HTERT RPE-1 (cell line): ENCODE data around the gene POU2F1.

Experiments
- in situ Hi-C: fragments of 300-500 bp; cut with MboI; formaldehyde crosslinking; loops from 4 replicates; pipeline ENCODE4 v1.14.3; 2020; ENCODE audit warnings: low sequenced_read_pairs

POU2F1 gene

DNA sequence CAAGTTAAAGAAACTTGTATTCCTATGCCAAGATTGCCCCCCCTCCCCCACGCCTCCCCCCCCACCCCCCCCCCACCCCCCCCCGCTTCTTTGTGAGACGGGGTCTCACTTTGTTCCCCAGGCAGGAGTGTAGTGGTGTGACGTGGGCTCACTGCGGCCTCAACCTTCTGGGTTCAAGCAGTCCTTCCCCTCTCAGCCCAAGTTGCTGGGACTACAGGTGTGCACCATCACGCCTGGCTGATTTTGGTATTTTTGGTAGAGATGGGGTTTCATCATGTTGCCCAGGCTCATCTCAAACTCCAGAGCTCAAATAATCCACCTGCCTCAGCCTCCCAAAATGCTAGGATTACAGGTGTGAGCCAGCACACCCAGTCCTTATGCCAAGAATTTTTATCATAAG is 136.6 kb downstream of the POU2F1 start:
- in situ Hi-C loops, result no loop called here

DNA sequence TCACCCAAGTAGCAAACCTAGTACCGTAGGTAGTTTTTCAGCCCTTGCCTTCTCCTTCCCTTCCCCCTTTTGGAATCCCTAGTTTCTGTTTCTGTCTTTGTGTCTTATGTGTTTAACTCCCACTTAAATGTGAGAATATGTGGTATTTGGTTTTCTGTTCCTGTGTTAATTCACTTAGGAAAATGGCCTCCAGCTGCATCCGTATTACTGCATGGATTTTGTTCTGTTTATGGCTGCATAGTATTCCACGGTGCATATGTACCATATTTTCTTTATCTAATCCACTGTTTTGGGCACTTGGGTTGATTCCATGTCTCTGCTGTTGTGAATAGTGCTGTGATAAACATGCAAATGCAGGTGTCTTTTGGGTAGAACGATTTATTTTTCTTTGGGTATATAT is 138.6 kb downstream of the POU2F1 start:
- in situ Hi-C loops, result no loop called here

DNA sequence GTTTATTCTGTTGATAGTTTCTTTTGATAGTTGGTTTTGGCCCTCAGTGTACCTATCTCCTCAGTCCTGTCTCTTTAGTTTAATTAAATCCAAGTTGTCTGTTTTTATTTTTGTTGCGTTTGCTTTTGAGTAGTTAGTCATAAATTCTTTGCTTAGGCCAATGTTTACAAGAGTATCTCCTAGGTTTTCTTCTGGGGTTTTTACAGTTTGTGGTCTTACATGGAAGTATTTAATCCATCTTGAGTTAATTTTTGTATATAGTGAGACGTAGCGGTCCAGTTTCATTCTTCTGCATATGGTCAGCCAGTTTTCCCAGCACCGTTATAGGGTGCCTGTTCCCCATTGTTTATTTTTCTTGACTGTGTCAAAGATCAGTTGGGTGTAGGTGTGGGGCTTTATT is 139.4 kb downstream of the POU2F1 start:
- in situ Hi-C loops, result no loop called here

DNA sequence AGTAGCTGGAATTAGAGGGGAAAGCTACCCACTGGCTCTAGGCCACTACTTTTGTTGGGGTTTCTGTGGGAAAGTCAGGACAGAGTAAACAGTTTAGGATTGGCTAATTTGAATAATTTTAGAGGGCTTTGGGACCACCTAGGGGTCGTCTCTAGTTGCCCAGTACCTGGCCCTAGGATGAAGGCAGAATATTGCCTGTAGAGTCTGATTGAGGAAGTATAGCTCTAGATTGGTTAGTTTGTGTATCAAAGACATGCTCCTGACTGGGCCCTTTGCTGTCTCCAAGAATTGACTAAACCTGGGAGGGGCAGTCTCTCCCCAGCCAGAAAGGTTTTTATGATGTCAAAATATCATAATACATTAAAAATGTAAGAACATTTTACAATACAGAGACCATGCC is 142.0 kb downstream of the POU2F1 start:
- in situ Hi-C loops, result no loop called here

GRCh38 chr1:167364826-167365225 is 144.1 kb downstream of the POU2F1 start:
- in situ Hi-C loops, result no loop called here

GRCh38 chr1:167365360-167365759 is 144.7 kb downstream of the POU2F1 start:
- in situ Hi-C loops, result no loop called here

GRCh38 chr1:167367705-167368104 is 147.0 kb downstream of the POU2F1 start:
- in situ Hi-C loops, result no loop called here

DNA sequence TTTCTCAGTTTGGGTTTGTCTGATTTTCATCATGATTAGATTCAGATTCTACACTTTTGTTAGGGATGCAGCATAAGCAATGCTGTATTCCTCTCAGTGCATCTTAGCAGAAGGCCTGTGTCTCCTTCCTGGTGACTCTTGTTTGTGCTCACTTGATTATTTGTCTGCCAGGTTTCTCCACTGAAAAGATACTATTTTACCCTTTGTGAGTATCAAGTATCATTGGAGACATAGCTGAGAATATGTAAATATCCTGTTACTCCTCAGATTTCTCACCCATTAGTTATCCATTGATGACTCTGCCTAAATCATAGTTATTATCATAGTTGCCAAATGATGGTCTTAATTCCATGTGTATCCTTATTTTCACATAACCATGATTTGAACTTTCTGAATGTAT is 148.5 kb downstream of the POU2F1 start:
- in situ Hi-C loops, result no loop called here

DNA sequence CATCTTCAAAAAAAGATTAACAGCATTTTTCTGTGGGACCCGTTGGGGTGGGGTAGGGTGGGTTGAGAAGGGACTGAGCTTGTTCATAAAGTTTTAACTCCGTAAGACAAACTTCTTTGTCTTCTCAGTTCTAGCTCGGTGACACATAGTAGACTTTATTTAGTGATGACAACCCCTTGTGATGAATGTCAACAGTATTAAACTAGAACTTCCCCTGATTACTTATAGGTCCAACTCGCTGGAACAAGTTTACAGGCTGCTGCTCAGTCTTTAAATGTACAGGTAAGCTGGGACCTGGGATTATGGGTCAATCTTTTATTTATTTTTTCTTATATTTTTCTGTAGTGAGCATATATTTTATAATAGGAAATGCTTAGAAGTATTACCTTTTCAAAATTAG is 149.2 kb downstream of the POU2F1 start:
- in situ Hi-C loops, result no loop called here

GRCh38 chr1:167371030-167371429 is 150.3 kb downstream of the POU2F1 start:
- in situ Hi-C loops, result no loop called here

GRCh38 chr1:167373398-167373797 is 152.7 kb downstream of the POU2F1 start:
- in situ Hi-C loops, result no loop called here

GRCh38 chr1:167373986-167374385 is 153.3 kb downstream of the POU2F1 start:
- in situ Hi-C loops, result no loop called here

- in situ Hi-C loops, result no loop called here
These were observed 155.3 kb downstream of the POU2F1 start for GRCh38 chr1:167375949-167376348.

DNA sequence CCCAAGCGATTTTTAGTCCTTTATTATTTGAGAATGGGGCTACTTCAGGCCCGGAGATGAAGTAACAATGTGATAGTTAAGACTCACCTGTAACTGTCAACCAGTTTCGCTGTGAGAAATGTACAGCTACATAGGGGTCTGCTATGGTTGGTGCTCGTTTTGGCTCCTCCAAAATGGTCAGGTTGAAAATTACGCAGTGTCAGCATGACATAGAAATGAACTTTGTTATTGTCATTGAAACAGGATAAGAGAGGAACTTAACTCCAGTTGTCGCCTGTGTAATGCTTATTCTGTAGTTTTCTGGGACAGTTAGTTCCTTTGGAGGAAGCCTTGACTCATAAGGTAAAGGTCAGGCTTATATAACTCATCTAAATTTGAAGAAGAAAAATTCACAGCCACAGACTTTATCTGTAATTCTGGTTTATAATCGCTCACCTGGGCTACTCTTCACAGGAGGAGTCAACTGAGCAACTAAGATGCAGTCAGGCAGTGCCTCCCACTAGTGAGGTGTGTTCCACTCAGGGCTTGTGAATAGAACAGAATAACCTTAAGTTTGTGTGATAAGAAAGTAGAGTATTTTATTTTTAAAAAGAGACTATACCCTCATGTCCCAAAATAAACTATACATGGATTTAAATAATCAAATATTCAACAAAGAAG is 166.7 kb downstream of the POU2F1 start:
- in situ Hi-C loops, result no loop called here

GRCh38 chr1:167388976-167389375 is 168.3 kb downstream of the POU2F1 start:
- in situ Hi-C loops, result no loop called here

DNA sequence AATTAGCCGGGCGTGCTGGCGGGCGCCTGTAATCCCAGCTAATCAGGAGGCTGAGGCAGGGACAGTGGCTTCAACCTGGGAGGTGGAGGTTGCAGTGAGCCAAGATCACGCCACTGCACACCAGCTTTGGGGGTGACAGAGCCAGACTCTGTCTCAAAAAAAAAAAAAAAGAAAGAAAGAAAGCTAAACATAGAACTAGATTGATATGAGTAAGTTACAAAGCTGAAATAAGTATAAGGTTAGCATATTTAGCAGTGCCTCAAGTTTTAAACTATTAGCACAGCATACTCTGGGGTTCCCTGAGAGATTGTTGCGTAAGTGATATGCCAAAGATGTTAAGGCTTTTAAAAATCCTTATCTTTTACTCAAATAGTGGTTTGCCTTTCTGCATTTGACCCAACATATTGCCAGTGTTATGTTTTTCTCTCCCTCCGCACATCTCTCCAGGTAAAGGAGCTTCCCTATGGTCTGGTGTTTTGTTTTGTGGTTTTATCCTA is 171.6 kb downstream of the POU2F1 start:
- in situ Hi-C loops, result no loop called here

DNA sequence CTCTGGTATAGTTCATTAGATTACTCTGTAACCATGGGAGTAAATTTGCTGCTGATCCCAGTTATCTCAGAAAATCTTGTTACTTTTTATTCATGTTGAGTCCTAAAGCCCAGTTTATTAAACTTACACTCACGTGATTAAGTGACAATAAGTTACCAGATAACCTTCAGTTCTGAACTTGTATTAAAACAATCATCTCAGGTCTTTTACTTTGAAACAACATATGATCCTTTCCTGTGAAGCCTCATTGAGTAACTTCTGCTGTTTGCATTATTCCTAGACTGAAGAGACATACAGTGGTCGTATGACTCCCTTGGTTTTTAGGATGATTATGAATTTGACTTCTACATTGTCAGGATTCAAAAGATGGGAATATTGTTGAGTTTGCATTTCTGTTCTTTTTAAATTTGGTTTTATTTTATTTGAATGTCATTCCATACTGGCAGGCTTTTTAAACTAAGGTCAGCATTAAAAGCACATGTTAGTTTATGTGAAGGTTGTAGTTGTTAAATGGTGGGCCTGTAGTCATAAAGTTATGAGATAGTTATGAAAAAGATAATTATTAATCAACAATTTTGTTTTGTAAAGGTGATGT is 179.8 kb downstream of the POU2F1 start:
- in situ Hi-C loops, result no loop called here

GRCh38 chr1:167401260-167401873 is 180.7 kb downstream of the POU2F1 start:
- in situ Hi-C loops, result no loop called here

- in situ Hi-C loops, result no loop called here
These were observed 183.6 kb downstream of the POU2F1 start for GRCh38 chr1:167404161-167404888.

DNA sequence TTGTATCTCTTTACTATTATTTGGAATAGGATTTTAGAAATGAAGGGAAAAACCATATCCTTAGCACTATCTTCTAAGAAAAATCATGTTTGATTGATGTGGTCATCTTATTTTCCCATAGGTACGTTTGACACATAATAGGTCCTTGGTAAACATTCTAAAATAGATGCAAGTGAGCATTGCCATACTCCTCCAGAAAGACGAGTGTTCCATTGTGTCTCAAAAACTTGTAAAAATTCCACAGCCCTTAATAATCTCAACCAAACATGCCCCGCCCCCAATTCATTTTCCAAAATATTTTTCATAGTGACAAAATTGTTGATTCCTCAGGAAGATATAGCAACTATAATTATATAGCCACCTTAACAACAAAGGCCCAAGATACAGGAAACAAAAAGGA is 184.2 kb downstream of the POU2F1 start:
- in situ Hi-C loops, result no loop called here

GRCh38 chr1:167408355-167408754 is 187.7 kb downstream of the POU2F1 start:
- in situ Hi-C loops, result no loop called here

GRCh38 chr1:167409183-167409582 is 188.5 kb downstream of the POU2F1 start:
- in situ Hi-C loops, result no loop called here
